Measurements from ENCODE around the gene MAP3K2.
"Not testable (repeated sequence)": the region's sequence is repeated elsewhere in the genome, so short reads cannot be mapped to it uniquely, and the experiment has no call there.

Gene MAP3K2

DNA sequence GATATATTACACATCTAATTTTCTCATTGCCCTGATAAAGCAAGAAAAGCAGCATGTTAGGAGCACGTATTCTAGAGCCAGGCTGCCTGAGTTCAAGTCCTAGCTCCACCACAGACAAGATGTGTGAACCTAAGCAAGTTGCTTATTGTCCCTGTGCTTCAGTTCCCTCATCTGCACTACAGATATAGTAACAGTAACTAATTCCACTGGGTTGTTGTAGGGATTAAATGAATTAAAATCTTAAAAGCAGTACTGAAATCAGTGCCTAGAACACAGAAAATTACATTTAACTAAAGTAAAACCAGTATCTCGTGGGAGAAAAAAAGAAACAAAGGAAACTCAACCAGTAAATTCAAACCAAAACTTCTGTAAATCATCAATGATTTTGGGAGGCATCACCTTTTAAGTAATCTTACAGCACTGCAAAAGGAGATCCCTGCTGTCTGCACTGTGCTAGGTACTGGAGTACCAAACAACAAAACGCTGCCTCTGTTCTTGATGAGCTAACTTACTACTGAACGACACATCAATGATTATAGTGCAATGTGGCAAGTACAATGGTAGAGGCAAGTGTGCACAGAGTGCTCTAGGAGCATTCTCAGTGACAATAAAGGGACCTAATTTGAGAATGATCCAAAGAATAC, 7.9 kb downstream of the MAP3K2 start:
- no peak for DNase-seq

DNA sequence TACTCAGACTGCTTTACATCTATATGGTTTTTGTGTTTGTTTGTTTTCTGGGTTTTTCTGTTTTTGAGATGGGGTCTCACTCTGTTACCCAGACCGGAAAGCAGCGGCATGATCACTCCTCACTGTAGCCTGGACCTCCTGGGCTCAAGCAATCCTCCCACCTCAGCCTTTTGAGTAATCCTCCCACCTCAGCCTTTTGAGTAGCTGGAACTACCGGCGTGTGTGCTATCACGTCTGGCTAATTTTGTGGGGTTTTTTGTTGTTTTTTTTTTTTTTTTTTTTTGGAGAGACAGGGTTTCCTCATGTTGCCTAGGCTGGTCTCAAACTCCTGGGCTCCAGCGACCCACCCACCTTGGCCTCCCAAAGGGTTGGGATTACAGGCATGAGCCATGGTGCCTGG, 9.1 kb downstream of the MAP3K2 start:
- no peak for DNase-seq

DNA sequence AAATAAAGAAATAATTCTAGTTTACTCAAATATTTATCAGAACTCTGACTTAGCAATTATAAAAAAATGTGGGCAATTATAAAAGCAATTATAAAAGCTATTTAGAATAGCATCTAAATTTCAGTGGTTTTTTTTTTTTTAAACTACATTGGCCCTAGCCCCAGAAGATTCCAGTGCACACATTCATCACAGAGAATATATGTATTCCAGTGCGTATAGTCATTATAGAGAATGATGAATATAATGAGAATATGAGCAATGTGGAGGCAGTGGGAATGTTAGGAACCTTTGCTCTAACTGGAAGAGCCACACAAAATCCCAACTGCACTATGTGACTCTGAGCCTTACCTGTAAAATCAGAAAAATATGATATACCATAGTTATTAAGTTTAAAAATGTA, 10.5 kb downstream of the MAP3K2 start:
- no peak for DNase-seq

DNA sequence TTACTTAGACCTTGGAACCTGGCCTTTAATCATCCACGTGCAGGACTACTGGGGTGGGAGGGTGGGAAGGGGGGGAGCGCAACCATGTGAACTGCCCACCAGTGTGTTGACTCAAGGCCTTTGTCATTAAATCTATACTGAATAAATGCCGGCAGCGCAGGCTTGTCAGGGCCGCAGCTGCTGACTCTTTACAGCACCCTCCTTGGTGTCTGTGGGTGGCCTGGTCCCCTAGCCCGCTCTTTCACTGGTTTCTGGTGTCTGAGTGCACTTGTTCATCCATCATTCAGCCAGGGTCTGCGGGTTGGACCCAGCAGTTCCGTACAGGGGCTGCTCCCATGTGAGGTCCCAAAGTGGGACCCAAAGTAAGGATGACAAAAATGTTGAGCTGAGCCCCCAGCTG, 11.5 kb downstream of the MAP3K2 start:
- DNase-seq = no peak

DNA sequence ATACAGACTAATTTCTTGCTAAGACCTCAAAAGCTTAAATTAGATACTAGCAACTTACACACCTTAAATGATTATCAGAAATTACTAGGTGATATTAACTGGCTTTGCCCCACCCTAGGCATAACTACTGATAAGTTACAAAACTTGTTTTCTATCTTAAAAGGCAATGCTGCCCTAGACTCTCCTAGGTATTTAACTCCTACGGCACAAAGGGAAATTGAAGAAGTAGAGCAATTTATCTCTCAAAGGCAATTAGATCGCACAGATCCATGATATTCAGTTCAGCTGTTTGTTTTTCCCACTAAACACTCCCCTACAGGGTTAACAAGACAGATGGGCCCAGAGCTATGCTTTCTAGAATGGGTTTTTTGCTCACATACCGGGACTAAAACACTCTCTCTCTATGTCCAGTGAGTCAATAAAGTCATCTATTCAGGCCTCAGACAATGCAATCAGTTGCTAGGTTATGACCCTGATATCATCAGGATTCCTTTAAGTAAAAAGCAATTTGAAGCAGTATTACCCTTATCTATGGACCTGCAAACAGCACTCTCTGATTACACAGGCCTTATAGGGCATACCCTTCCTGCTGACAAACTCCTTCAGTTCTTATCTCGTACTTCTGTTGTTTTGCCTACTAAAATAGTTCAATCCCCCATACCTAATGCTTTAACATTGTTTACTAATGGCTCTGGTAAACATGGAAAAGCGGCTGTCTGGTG, 14.3 kb downstream of the MAP3K2 start:
- DNase-seq = no peak

DNA sequence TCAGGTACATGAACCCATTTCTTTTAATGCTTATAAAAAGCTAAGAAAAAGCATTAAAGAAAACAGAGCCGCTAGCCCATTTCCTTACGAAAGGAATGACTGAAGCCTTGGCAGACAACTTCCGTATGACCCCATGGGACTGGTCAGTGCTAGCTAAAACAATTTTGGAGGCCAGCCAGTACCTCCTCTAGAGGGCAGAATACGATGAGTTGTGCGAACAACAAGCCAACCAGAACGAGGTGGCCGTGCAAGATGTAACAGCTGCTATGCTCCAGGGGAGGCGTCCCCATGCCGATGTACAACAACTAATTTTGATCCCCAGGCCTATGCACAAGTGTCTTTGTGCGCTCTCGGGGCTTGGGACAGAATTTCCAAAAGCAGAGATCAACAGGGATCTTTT, 16.7 kb downstream of the MAP3K2 start:
- DNase-seq = no peak

DNA sequence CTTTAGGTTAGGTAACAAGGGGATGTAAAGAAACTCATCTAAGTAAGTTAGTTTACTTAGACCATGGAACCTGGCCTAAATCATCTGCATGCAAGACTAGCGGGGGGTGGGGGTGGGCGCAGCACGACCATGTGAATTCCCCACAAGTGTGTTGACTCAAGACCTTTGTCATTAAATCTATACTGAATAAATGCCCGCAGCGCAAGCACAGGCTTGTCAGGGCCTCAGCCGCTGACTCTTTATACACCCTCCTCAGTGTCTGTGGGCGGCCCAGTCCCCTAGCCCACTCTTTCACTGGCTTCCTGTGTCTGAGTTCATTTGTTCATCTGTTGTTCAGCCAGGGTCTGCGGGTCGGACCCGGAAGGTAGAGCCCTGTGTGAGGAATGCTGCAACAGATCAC, 17.8 kb downstream of the MAP3K2 start:
- no peak for DNase-seq

DNA sequence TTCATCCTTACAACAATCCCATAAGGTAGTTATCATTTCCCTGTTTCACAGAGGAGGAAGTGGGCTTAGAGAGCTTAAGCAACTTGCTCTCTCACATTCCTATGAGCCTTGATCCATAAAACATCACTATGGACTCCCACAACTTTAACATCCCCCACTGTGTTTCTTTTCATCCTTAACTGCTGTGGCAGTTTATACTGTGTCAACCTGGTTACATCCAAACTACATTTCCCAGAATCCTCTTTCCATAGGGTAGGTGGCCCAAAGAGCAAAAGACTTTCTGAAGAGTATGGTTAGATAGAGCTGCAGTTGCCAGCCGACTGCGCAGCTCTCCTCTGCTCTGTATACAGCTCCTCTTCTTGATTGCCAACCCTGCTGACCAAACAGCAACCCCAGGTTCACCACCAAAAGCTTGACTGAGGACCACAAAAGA, 22.5 kb downstream of the MAP3K2 start:
- no peak for DNase-seq

DNA sequence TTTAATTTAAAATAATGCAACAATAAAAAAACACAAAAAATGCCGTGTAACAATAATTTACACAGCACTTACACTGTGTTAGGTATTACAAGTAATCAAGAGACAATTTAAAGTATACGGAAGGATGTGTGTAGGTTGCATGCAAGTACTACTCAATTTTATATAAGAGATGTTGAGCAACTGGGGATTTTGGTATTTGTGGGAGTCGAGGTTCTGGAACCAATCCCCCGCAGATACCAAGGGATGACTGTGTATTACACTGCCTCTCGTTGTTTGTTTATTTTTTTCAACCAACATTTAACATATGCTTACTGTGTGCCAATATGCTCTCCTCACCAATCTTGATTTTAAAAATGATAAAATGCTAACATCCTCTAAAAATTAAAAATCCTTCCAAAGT, 24.8 kb downstream of the MAP3K2 start:
- no peak for DNase-seq

DNA sequence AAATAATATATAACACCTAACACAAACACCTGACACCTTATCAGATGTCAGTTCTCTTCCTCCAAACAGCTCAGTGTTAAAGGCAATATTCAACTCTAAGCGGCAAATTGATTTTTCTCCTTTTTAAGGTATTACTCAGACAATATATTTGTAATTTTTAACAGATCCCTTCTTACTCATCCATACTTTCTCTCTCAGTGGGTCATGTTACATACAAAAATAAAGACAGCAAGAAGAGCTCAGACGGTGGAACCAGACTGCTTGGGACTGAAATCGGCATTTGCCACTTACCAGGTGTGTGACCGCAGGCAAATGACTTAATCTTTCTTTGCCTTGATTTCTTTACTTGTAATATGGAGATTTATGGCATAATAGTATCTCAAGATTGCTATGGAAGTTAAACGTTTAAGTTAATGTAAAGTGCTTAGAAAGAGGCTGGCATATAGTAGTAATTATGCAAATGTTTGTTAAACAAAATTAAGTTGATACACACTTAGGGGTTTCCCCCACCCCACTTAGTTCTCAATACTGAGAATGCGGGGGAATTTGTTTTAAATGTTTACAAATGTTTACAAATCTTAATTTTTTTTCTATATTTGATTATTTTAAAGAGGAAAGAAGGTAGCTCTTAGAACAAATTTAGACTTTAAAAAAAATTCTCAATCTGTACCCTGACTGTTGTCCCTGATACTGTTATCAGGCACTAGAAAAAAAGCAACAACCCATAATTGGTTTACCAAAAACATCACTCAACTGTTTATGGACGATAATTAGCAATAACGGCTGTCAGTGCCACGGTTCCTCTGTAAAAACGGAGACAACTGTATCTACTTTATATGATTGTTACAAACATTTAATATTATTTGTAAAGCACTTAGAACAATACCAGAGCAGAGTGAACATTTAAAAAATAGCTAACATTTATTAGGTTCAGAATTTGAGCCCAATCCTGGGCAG, 25.6 kb downstream of the MAP3K2 start:
- DNase-seq = no peak

DNA sequence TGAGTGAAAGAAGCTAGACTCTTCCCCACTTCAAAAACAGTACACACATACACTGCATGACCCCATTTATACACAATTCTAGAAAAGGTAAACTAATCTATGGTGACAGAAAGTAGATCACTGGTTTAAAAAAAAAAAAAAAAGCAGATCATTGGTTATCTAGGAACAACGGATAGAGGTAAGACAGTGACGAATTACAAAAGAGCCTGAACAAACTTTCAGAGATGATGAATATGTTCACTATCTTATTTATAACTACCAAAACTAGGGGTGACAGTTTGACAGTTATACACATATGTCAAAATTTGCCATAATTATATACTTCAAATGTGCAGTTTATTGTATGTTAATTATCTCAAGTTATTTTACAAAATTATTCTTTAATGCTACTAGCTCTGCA, 27.5 kb downstream of the MAP3K2 start:
- no peak for DNase-seq

DNA sequence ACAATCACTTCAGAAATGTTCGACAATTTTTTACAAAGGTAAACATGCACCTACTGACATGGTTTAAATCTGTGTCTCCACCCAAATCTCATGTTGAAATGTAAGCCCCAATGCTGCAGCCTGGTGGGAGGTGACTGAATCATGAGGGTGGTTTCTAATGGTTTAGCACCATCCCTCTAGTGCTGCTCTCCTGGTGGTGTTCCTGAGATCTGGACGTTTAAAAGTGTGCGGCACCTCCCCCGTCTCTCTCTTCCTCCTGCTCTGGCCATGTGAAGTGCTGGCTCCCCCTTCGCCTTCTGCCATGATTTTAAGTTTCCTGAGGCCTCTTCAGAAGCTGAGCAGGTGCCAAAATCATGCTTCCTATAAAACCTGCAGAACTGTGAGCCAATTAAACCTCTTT, 28.3 kb downstream of the MAP3K2 start:
- no peak for DNase-seq

DNA sequence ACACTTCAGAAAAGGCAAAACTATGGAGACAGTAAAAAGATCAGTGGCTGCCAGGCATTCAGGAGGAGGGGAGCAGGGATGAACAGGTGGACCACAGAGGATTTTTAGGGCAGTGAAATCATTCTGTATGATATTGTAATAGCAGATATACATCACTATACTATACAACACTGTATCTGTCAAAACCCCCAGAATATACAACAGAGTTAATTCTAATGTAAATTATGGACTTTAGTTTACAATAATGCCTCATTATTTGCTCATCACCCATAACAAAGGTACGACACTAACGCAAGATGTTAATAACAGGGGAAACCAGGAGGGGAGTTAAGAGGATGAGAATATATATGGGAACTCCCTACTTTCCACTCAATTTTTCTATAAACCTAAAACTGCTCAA, 28.8 kb downstream of the MAP3K2 start:
- no peak for DNase-seq

DNA sequence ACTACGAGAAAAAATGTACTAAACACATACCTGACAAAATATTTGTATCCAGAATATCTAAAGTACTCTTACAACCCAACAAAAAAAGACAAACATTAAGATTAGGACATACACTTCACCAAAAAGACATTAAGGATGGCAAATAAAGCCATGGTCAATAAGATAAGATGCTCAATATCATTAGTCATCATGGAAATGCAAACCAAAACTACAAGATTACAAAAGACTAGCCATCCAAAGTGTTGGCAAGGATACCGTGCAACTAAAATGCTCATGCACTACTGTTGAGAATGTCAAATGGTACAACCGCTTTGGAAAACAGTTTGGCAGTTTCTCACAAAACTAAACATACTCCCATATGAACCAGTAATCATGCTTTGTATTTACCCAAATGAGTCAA, 29.7 kb downstream of the MAP3K2 start:
- no peak for DNase-seq

DNA sequence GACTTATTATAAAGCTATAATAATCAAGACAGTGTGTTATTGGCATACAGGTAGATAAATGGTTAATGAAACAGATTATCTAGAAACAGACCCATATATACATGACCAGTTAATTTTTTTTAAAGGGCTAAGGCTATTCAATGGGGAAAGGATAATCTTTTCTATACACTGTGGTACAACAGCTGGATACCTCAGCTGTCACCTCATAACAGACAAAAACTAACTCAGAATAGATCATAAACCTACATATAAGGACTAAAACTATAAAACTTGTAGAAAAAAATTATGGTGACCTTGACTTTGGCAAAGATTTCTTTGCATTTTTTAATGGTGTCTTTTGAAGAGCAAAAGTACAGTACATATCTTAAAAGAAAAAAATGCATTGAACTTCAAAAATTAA, 30.2 kb downstream of the MAP3K2 start:
- DNase-seq = no peak

DNA sequence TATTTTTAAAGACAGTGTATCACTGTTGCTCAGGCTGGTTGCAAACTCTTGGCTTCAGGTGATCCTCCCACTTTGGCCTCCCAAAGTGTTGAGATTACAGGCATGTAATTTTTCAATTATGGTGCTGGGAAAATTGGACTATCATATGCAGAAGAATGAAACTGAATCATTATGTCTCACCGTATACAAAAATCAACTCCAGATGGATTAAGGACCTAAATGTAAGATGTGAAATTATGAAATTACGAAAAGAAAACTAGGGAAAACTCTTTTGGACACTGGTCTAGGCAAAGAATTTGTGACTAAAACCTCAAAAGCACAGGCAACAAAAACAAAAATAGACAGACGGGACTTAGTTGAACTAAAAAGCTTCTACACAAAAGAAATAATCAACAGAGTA, 31.2 kb downstream of the MAP3K2 start:
- DNase-seq = no peak

DNA sequence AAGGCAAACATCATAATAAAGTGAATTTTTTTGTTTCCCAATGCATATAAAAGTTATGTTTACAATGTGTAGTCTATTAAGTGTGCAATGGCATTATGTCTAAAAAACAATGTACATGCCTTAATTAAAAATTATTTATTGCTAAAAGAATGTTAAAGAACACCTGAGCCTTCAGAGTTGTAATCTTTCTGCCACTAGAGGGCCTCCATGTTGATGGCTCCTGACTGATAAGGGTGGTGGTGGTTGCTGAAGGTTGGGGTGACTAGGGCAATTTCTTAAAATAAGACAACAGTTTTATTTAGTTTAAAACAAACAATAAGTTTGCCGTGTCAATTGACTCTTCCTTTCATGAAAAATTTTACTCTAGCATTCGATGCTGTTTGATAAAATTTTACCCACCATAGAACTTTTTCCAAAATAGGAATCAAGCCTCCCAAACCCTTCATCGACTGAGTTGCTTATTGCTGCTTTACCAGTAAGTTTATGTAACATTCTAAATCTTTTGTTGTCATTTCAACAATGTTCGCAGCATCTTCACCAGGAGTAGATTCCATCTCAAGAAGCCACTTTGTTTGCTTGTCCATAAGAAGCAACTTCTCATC, 32.3 kb downstream of the MAP3K2 start:
- no peak for DNase-seq

DNA sequence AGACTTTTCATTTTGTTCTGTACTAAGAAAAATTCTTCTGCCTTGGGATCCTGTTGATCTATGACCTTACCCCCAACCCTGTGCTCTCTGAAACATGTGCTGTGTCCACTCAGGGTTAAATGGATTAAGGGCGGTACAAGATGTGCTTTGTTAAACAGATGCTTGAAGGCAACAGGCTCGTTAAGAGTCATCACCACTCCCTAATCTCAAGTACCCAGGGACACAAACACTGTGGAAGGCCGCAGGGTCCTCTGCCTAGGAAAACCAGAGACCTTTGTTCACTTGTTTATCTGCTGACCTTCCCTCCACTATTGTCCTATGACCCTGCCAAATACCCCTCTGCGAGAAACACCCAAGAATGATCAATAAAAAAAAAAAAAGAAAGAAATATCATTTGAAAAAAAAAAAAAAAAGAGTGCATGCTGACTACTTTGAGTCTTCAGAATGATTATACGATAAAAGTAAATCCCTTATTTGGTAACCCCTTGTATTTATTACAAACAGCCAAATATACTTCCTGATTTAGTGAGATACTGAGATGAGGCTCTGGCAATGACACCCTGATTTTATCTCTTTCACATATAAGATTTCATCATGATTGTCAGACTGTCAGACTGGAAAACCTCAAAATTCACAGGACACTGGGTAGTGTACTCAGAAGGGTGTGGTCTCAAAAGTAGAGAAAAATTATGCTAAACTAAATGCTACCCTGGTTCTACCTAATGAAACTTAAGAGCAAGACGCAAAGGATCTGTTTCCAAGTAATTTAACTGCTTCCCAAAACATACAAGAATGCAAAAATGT, 33.7 kb downstream of the MAP3K2 start:
- DNase-seq = not testable (repeated sequence)

DNA sequence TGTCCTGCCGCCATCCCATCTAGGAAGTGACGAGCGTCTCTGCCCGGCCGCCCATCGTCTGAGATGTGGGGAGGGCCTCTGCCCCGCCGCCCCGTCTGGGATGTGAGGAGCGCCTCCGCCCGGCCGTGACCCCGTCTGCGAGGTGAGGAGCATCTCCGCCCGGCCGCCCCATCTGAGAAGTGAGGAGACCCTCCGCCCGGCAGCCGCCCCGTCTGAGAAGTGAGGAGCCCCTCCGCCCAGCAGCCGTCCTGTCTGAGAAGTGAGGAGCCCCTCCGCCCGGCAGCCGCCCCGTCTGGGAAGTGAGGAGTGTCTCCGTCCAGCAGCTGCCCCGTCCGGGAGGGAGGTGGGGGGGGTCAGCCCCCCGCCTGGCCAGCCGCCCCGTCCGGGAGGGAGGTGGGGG, 34.6 kb downstream of the MAP3K2 start:
- DNase-seq = not testable (repeated sequence)

DNA sequence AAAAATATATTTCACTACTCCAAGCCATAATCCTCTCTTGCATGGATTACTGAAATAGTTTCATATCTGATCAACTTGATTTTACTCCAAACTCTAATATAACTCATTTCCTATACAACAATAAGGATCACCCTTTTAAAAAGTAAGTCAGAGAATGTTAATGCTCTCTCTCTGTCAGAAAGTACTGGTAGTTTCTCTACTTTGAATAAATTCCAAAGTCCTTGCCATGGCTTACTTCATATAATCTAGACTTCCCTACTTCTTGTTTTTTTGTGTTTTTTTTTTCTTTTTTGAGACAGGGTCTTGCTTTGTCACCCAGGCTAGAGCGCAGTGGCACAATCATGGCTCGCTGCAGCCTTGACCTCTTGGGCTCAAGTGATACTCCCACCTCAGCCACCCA, 36.2 kb downstream of the MAP3K2 start:
- no peak for DNase-seq

DNA sequence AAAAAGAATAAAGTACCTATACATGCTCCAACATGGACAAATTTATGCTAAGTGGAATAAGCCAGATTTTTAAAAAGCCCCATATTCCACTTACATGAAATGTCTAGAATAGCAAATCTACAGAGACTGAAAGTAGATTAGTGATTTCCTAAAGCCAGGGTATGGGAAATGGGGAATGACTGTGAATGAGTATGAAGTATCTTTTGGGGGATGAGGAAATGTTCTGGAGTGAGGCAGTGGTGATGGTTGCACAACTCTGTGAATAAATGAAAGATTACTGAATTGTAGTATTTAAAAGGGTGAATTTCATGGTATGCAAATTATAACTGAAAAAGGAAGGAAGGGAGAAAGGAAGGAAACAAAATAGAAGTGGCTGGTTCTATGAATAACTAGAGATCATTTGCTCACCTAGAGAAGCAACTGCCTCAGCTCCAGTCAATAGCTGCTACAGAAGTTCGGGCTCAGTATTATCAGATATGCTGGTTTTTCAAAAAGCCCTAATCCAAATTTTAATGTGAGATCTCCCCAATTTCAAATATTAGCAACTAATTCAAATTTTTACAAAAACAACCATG, 39.3 kb downstream of the MAP3K2 start:
- DNase-seq = no peak

DNA sequence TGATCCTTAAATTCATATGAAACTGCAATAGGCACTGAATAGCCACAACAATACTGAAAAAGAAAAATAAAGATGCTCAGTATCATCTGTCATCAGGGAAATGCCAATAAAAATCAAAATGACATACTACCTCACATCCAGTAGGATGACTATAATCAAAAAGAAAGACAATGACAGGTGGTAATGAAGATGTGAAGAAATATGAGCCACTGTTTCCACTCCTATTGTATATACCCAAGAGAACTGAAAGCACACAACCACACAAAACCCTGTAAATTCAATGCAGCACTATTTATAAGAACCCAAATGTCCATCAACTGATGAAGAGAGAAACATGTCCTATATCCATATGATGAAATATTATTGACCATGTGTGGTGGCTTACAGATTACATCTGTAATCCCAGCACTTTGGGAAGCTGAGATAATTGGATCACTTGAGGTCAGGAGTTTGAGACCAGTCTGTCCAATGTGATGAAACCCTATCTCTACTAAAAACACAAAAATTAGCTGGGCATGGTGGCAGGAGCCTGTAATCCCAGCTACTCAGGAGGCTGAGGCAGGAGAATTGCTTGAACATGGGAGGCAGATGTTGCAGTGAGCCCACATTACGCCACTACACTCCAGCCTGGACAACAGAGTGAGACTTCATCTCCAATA, 39.9 kb downstream of the MAP3K2 start:
- no peak for DNase-seq

All from COR-L47 (cell line).